Stimulated activated CD4-positive, alpha-beta T cell treated with anti-CD3 and anti-CD28 coated beads, Interleukin-12 subunit alpha, Interleukin-12 subunit beta, amount 100 ng/mL, for 48 hours (primary cell): ENCODE data around the gene SH2D6.

ENCODE experiments used
- DNase-seq, 3 donors: peaks; one replicate each; pipeline ENCODE4 v3.0.0-alpha.2; 2020; ENCODE audit warnings: low read depth in 2 of 3, low spot score in 1 of 3

Gene SH2D6

DNA sequence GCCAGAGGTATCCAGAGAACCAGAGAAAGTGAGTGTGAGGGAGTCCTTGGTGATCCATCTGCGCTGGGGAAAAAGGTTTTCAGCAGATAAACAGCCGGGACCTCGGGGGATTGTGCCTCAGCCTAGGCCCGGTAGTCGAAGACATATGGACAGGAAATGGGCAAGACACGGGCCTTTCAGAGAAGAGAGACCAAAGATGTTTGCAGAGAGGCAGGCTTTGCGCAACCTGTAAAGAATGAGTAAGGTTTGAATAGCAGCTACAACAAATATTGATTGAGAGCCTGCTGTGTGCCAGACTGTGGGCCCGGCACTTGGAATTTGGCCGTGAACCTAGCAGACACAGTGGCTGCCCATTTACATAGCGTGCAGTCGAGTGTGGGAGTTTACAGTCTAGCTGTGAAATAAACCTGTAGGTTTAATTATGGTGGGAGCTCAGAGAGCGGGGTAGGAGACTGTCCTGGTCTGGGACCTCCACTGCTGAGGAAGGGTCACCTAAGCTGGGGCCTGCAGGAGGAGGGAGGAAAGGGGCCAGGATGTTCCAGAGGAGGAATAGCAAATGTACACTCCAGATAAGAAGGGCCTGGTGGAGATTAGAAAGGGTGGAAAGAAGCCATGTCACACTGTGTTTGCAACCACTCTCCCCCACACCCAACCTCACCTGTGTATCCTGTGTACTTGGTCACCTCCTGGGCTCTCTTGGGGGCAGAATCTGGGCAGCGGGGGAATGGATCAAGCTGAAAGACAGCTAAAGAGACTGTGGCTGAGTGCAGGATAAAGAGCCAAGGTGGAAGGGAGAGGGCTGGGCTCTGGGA is 3.0 kb downstream of the SH2D6 start:
- no peak for DNase-seq

DNA sequence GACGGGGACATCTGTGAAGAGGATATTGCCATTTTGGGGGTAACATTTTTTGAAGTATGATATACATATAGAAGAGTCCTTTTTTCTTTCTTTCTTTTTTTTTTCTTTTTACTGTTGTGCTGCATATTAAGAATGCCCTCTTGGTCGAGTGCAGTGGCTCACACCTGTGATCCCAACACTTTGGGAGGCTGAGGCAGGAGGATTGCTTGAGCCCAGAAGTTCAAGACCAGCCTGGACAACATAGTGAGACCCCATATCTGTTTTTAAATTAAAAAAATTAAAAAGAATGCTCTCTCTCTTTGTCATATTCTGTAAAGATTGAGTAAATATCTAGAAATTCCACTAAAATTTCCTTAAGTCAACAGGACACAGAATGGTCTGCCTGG is 3.6 kb downstream of the SH2D6 start:
- no peak for DNase-seq

DNA sequence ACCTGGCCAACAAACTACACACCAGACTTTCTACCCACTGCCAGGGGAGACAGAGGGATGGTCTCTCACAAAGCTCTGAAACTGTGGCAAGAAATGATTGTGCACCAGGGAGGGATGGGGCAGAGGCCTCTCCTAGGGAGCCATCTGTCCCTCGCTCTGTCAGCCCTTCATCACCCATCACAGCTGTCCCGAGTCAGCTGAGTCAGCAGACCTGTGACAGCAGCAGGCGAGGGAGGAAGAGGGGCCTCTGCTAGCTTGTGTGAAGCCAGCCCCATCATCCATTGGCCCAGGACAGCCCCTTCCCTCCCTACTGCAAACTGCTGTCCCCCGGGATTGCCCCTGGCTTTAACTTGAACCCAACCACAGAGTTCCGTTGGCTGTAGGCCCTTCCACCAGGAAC is 5.0 kb downstream of the SH2D6 start:
- no peak for DNase-seq

DNA sequence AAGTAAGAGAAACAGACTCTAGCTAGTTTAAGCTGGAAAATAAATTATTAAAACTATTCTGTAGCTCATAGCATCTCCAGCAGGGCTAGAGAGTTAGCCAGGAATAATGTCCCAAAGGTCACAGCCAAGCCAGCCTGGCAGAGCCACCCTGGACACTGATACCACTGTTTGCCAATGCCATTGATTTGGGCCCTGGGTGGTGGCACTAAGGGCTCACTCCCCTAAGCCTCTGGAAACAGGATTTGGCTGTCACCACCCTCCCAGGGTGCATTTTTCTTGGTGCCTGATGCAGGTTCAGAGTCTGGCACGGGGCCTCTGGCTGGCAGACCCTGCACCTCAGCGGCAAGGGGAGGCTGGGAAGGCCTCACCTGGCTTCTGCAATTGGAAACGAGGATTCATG is 7.1 kb downstream of the SH2D6 start:
- no peak for DNase-seq

DNA sequence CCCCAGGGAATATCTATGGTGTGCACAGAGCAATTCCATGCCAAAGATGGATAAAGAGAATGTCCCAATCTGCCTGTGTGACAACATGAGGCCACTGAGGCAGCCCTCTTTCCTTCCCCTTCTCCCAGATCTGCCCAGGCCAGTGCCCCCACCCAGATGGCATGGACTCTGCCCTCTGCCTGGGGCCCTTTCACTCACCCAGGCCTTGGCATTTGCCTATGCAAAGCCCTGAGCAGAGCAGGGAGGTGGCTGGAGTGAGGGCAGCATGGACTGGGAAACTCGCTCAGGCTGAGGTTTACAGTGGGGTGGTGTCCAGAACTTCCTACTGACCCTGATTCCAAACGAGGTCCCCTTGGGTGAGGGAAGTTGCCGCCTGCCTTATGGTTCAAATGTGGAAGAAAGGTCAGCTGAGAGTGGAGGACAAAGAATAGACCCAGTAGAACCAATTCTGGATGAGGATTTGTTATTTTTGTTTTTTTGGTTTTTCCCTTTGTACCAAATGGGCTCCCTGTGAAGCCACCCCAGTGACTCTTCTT is 8.9 kb downstream of the SH2D6 start:
- no peak for DNase-seq

DNA sequence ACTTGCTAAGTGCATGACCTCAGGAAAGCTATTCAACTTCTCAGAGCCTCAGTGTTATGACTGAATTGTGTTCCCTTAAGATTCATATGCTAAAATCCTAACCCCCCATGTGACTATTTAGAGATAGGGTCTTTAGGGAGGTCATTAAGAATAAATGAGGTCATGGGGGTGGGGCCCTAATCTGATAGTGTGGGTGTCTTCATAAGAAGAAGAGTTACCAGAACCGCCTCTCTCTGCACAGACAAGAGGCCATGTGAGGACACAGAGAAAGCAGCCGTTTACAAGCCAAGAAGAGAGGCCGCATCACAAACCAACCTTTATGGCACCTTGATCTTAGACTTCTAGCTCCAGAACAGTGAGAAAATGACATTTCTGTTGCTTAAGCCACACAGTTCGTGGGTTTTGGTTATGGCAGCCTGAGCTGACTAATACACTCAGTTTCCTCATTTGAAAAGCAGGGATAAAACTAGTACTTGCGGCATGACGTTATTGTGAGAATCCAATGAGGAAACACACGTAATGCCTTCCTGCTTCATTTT is 9.9 kb downstream of the SH2D6 start:
- DNase-seq: no peak

DNA sequence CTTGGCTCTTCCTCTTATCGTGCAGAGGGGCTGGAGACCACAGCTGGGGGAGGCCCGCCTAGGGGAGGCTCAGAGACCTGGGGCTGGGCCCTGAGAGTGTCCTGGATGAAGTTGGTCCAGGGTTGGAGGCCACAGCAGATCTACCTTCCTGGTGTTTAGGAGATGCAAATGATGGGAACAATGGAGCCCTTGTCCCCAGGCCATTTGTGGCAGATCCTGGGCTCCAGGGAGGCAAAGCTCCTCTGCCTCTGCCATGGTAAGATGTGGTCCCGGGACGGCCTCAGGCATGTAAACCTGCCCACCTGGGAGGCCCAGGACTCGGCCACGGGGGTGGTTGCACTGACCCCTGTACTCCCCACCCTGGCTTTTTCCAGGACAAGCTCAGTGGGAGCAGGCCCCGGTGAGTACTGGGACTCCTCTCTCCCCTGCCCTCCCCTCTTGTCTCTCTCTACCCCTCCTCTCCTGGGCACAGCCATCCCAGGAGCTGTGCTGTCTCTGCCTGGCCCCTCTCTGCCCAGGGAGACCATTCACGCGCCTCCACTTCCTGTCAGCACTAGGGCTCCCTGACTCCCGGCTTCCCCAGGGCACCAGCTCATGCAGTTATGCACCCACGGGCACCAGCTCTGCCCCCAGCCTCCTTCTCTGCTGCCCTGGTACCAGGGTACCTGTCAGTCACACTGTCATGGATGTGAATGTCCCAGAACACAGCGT is 10.9 kb downstream of the SH2D6 start:
- no peak for DNase-seq

DNA sequence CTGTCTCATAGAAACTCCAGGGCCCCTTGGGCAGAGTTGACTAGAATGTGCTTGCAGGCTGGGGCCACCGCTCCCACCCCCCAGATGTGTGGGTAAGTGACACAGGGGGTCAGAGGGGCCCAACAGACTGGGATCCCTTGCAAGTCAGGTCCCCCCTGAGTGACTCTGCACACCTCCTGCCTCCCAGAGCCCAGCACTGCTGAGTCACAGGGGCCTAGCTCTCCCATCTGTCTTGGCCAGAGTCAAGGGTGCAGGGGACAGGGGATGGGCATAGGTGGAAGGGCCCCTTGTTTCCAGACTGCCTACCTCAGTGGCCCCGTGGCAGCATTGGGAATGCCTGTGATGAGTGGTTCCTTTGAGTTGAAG is 11.4 kb downstream of the SH2D6 start:
- no peak for DNase-seq

DNA sequence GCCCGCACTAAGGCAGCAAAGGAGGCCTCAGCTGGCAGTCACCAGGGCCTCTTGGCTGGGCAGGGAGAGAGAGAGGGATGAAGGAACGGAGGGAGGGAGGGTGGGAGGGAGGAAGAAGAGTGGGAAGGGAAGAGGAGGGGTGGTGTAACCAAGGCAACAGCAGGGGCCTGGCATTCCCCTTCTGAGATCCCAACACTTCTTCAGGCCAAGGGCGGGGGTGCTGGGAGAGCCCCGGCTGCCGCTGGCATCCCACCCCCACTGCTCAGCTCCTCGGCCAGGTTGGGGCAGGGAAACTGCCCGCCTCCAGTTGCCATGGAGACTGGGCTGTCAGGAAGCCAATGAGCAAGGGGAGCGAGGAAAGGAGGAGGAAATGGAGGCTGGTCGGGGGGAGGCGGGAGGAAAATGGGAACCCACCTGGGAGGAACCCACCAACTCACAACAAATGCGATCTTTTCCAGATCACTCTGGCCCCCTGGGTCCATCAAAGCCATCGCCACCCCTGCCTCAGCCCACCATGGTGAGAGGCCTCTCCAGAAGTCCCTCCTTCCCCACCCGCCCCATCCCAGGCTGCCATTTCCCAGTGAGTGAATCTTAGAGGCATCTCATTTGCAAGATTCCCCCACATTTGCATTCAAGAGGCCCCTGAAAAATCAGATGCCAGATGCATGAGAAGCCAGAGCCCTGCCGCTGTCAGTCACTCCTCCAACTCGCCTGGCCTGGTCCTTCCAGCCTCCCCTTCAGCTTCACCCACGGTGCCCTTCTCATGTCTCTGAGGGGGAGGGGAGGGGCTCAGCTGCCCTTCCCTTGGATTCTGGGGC is 12.4 kb downstream of the SH2D6 start:
- DNase-seq: no peak

DNA sequence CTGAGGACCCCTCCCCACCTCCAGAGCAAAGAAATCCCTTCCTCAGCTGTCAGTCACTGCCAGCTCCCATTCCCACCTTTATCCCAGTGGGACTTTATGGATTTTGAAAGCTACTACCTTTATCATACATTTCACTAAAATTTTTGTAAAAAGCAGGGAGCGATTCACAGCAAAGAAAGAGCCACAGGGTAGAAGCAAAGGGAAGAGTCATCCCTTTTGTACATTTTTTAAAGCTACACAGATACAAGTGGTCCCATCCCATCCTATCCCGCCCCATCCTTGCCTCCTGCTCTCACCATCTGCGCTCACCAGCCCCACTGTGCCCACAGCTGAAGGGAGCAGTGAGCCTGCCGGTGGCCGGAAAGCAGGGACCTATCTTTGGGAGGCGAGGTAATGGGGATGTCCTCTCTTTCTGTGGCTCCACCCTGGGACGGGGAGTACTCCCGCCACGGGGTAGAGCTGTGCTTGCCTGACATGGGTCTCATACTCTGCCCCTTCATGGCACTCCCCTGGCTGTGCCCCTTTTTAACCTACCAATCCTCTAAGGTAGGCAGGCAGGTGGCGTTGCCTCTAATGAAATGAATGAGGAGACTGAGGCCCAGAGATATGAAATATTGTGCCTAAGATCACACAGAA is 13.2 kb downstream of the SH2D6 start:
- DNase-seq: no peak

DNA sequence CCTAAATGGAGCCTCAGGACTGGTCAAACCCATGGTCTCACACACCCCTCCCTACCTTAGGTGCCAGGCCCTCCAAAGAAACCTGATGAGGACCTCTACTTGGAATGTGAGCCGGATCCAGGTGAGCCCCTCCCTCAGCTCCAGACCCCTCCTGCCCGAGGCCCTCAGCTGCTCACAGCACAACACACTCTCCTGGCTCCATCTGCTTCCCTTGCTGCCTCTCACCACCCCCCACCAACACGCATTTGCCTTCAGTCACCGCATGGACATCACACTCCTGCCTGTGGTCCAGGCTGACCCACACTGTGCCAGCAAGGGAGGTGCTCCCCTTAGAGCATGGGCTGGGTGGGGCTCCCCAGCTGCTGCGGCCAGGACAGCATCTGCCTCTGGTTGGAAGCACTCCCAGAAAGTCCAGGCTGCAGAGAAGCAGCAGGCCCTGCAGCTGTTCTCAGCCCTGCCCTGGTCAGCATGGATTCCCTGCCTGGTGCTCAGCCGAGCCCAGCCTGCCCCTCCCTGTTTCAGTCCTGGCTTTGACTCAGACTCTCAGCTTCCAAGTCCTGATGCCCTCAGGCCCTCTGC is 15.1 kb downstream of the SH2D6 start:
- DNase-seq: no peak

DNA sequence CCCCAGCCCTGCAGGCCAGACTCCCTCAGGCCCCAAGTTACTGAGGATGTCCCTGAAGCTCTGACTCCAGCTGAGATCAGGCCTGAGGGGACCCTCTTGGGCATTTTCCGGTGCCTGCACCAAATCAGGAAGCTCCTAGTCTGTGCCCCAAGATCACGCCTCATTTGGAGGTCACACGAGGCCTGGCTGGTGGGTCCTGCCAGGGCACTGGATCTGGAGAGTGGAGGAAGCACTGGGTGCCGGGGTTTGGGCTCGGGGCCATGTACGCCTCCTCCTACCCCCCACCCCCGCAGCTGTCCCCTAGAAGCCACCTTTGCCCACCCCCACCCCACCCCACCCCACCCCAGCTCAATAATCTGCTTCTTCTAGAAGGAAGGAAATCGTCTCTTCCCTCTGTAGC is 16.2 kb downstream of the SH2D6 start:
- DNase-seq: no peak

DNA sequence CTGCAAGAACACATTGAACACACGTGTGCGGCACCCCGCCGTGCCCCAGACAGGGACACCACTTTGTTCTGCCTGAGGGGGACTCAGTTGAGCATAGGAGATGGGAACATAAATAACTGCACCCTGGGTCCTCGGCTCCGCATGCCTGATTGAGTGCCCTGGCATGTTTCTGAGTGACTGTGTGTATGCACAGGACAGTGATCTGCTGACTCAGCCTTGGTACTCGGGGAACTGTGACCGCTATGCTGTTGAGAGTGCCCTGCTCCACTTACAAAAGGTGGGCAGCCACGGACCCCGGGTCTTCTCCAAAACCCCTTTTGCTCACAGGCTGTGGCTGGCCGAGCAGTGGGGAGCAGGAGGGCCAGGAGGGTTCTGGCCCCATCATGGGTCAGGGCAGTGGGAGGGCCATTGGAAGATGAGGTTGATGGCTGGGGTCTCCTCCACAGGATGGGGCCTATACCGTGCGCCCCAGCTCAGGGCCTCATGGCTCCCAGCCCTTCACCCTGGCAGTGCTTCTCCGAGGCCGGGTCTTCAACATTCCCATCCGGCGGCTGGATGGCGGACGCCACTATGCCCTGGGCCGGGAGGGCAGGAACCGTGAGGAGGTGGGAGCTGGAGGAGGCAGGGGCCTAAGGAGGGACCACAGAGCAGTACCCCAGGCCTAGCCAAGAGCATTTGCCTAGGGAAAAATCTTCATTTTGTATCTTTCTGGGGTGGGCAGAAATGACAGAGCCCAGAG is 16.9 kb downstream of the SH2D6 start:
- no peak for DNase-seq

DNA sequence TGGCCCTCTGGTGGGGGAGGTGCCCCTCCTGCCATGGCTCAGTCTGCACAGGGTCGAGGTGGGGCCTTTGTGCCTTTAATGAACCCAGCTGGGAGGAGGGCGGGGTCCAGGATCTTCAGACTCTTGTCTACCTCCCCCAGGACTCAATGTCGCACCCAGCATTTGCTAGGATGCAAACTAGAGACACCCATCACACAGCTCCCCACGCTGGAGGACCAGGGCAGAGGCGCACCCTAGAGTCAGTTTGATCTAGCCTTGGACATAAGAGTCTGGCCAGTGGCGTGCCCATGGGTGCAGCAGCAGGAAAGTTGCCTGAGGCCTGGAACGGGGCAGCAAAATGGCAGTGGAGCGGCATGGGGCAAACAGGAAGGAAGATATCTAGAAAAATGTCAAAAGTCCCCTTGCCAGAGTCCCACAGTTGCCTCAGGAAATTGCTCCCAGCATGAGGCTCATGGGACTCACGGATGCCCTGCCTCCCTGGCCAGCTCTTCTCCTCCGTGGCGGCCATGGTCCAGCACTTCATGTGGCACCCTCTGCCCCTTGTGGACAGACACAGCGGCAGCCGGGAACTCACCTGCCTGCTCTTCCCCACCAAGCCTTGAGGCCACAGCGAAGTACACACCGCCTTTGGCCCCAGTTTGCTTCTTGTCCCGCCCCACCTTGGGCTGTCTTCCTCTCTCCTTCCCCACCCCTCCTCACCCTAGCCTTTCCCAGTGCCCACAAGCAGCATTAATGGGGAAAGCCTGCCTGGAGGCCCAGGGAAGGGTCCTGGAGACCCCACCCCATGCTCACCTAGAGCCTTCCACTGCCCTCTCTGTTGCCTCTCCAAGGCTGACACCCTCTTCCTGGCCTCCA is 17.7 kb downstream of the SH2D6 start:
- no peak for DNase-seq

DNA sequence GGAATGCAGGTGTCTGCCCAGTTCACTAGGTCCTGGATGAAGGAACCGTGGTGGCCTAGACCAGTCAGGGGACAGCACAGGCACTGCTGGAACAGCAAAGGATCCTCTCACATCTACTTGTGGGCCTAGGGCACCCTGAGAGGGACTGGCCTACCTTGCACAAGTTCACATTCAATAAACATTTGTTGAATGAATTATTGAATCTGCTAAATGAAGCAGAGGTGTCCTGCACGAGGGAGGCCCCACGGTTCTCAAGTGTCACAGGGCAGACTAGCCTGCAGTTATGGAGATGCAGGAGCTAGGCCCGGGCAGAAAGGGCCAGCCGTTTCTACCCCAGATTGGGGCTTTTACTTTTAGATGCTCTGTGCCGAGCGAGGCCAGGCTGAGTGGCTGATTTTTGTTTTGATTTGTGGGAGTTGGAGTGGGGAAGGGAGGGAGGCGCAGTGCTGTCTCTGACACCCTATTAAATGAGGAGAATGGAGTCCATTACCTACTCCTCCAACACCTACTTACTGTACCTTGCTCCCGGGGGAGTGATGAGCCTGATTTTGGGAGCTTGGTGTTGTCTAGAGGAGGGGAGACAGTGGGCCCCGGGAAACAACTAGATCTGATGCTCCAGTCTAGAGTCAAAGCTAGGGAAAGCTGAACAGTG is 18.4 kb downstream of the SH2D6 start:
- no peak for DNase-seq

DNA sequence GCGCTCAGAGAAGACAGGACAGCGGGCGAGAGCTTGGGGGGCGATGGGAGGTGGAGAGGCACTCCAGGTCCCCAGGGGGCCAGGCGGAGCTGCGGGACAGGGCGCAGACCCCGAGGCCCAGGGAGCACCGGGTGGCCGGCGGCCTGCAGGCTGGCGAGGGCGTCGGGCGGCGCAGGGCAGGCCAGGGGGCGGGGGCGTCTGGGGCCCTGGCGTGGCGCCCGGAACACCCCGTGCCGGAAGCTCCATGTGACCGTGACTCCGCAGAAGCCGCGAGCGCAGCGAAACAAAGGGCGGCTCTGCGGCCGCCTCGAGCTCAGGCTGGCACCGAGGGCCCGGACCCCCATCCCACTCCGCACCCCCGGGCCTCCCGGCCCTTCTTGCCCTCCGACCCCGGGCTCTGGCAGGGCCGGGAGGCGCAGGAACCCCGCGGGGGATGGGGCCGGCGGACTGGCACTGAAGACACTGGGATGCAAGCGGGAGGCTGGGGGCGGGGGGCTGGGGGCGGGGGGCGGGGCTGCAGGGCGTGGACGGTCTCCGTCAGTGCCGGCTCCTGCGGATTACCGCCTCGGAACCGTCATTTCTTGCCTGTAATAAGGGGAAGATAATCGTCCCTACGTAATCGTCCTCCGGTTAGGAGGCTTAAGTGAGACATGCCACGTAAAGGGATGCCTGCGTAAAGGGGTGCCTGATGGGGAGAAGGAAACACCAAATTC is 19.1 kb downstream of the SH2D6 start:
- DNase-seq: peak; percentile 46 to 71 (median 53)

DNA sequence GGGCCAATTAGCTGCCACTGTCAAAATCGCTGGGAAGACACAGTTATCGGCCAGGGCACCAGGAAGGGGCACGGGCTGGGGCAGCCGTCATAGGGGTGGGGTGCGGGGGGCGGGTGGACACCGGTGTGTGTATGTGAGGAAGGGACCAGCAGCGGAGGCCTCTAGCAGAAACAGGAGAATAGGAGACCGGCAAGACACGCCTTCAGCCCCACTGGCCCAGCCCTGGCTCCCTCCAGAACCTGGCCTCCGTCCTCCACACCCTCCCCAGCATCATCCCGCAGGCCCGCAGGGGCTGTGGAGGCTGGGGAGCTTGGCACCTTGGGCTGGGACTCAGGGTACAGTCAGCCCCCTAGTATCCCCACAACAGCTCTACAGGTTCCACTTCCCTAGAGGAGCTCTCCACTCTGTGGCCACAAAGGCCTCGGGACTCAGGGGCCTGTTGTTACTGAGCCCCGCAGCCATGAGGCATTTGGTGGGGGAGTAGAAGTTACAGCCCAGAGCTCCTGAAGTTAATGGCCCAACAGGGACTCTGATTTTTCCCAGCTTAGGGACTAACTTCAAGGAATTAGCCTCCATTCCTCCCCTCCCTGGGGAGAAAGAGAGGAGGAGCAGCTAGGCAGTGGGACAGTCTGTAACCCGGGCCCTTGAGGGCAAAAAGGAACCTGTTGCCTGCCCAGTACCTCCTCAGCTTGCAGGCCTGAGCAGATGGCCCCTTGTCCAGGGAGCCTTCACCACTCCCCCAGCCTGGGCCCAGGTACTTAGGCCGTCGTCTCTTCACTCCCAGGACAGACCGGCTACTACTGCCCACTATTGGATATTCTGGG is 19.9 kb downstream of the SH2D6 start:
- no peak for DNase-seq
